Lower leg skin (tissue), 3 donors: Measurements from ENCODE around the gene LECT2.

Experiments
- POLR2A ChIP-seq, 2 donors: fragments of 450-650 bp; IDR thresholded peaks; one replicate each; pipeline ENCODE4 v1.6.1; 2016 to 2017; ENCODE audit warnings: antibody characterized with exemption in 2 of 2, mild to moderate bottlenecking in 1 of 2, moderate library complexity in 1 of 2
- TF ChIP-seq, protein P1 (sequence below), 3 donors: fragments of 450-650 bp; IDR thresholded peaks; one replicate each; pipeline ENCODE4 v1.5.1; 2016; ENCODE audit warnings: antibody characterized with exemption in 3 of 3, mild to moderate bottlenecking in 3 of 3, moderate library complexity in 2 of 3

DNA sequence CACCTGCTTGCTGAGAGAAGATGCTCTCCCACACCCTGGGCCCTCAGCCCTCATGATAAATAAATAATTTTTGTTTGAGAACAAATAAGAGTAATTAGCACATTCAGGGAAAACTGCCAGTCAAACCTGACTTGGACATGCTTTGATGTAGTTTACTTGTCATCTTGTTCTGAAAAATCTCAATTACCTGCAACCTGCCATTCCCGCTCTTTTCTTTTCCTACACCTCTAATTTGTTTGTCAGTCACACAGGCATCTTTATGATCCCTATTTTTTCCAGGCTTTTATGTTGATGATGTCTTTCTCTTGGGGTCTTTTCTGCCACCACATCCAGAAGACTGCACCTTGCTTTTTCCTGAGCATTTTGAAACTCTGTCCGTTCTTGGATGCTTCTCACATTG, 45.4 kb upstream of the LECT2 start:
- TF ChIP-seq POLR2A (IDR thresholded peaks at IDR 0.05), result no peak
- TF ChIP-seq, protein P1, sequence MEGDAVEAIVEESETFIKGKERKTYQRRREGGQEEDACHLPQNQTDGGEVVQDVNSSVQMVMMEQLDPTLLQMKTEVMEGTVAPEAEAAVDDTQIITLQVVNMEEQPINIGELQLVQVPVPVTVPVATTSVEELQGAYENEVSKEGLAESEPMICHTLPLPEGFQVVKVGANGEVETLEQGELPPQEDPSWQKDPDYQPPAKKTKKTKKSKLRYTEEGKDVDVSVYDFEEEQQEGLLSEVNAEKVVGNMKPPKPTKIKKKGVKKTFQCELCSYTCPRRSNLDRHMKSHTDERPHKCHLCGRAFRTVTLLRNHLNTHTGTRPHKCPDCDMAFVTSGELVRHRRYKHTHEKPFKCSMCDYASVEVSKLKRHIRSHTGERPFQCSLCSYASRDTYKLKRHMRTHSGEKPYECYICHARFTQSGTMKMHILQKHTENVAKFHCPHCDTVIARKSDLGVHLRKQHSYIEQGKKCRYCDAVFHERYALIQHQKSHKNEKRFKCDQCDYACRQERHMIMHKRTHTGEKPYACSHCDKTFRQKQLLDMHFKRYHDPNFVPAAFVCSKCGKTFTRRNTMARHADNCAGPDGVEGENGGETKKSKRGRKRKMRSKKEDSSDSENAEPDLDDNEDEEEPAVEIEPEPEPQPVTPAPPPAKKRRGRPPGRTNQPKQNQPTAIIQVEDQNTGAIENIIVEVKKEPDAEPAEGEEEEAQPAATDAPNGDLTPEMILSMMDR (IDR thresholded peaks at IDR 0.05), result no peak
